Activated effector memory CD4-positive, alpha-beta T cell treated with Interleukin-2 at 50 U/mL for 16 hours (primary cell): ENCODE data around the gene MYH7B.

Experiments
- DNase-seq: peaks from one replicate; pipeline ENCODE4 v3.0.0-alpha.2; 2020

MYH7B gene

GRCh38 chr20:34994509-34995131 is 39.0 kb downstream of the MYH7B start:
- no peak for DNase-seq

GRCh38 chr20:34995192-34995591 is 39.5 kb downstream of the MYH7B start:
- DNase-seq: no peak

- no peak for DNase-seq
These were observed 40.0 kb downstream of the MYH7B start for GRCh38 chr20:34995696-34996095.

GRCh38 chr20:34996243-34997028 is 40.8 kb downstream of the MYH7B start:
- DNase-seq: no peak

- no peak for DNase-seq
These were observed 41.5 kb downstream of the MYH7B start for GRCh38 chr20:34997131-34997561.

- DNase-seq: no peak
These were observed 42.1 kb downstream of the MYH7B start for GRCh38 chr20:34997774-34998173.

GRCh38 chr20:34998331-34998950 is 42.8 kb downstream of the MYH7B start:
- no peak for DNase-seq

GRCh38 chr20:34999021-34999451 is 43.4 kb downstream of the MYH7B start:
- no peak for DNase-seq

- no peak for DNase-seq
These were observed 44.1 kb downstream of the MYH7B start for GRCh38 chr20:34999782-35000181.

- DNase-seq: no peak
These were observed 44.7 kb downstream of the MYH7B start for GRCh38 chr20:35000311-35000921.

- no peak for DNase-seq
These were observed 45.4 kb downstream of the MYH7B start for GRCh38 chr20:35000922-35001595.

GRCh38 chr20:35001596-35002362 is 46.1 kb downstream of the MYH7B start:
- no peak for DNase-seq

- no peak for DNase-seq
These were observed 47.0 kb downstream of the MYH7B start for GRCh38 chr20:35002426-35003210.

- DNase-seq: no peak
These were observed 47.8 kb downstream of the MYH7B start for GRCh38 chr20:35003211-35004031.

GRCh38 chr20:35004051-35004725 is 48.5 kb downstream of the MYH7B start:
- DNase-seq: no peak

- DNase-seq: no peak
These were observed 49.2 kb downstream of the MYH7B start for GRCh38 chr20:35004749-35005462.
